ENCODE data around the gene CNNM2. TPM values are rescaled to one million over a fixed set of nuclear protein-coding genes. Genes with fewer than 3 reads are reported as not detected.

CNNM2 gene
- total and polyA plus RNA-seq, 2 experiments from 2014 or later = 3.3 to 18.0 TPM

DNA sequence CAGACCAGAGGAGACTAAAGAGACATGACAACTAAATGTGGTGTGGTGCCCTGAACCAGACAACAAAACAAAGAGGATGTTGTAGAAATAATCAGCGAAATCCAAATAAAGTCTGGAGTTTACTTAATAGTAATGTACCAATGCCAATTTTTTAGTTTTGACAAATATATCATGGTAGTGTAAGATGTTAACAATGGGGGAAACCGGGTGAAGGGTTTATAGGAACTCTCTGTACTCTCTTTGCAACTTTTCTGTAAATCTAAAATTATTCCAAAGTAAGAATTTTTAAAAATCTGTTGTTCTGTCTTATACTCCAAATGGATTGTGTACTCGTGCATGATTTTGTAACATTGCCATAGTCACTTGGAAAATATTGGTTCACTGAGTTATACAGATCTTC is 129.3 kb downstream of the CNNM2 start:
- DNase-seq (ENCODE audit: low read depth in 1 of 2, low spot score in 1 of 2) = no peak
- TF ChIP-seq, protein P1, sequence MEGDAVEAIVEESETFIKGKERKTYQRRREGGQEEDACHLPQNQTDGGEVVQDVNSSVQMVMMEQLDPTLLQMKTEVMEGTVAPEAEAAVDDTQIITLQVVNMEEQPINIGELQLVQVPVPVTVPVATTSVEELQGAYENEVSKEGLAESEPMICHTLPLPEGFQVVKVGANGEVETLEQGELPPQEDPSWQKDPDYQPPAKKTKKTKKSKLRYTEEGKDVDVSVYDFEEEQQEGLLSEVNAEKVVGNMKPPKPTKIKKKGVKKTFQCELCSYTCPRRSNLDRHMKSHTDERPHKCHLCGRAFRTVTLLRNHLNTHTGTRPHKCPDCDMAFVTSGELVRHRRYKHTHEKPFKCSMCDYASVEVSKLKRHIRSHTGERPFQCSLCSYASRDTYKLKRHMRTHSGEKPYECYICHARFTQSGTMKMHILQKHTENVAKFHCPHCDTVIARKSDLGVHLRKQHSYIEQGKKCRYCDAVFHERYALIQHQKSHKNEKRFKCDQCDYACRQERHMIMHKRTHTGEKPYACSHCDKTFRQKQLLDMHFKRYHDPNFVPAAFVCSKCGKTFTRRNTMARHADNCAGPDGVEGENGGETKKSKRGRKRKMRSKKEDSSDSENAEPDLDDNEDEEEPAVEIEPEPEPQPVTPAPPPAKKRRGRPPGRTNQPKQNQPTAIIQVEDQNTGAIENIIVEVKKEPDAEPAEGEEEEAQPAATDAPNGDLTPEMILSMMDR (IDR thresholded peaks at IDR 0.05; ENCODE audit: low read depth, low read length) = no peak

DNA sequence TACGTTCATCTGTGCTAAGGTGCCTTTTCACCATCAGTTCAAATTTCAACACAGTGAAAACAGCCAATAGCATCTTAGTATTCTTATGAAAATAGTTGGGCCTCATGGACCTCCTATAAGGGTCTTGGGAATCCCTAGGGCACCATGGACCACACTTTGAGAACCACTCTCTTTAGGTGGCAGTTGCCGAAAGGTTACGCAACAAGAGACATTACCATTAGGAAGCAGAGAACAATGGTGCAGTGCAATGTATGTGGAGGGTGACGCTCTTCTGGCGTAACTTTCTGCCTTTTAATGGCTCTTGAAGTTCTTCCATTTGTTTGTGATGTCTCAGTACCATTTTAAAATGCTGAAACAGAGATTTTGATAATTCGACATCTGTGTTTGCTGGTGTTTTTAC is 131.1 kb downstream of the CNNM2 start:
- no peaks in the 10 kb centered on the region for H3K36me3 ChIP-seq
- DNase-seq (ENCODE audit: low read depth in 1 of 2, low spot score in 1 of 2) = no peak
- no peak overlapping the region for H3K4me3 ChIP-seq
- H3K9me3 ChIP-seq (ENCODE audit: low read depth) = no peaks in the 10 kb centered on the region
- TF ChIP-seq, protein P1 (IDR thresholded peaks at IDR 0.05; ENCODE audit: low read depth, low read length) = no peak
- no peak overlapping the region for H3K27ac ChIP-seq
- H3K27me3 ChIP-seq = no peaks in the 10 kb centered on the region
- peaks cover 9% of the 10 kb centered on the region for H3K4me1 ChIP-seq (ENCODE audit: low read depth)

More for the DNA sequence above, 129.3 kb downstream of the CNNM2 start:
- peaks cover 15% of the 10 kb centered on the region for H3K4me1 ChIP-seq (ENCODE audit: low read depth)
- no peaks in the 10 kb centered on the region for H3K27me3 ChIP-seq
- H3K27ac ChIP-seq = no peak overlapping the region
- H3K4me3 ChIP-seq = no peak overlapping the region
- no peaks in the 10 kb centered on the region for H3K36me3 ChIP-seq
- H3K9me3 ChIP-seq (ENCODE audit: low read depth) = no peaks in the 10 kb centered on the region

DNA sequence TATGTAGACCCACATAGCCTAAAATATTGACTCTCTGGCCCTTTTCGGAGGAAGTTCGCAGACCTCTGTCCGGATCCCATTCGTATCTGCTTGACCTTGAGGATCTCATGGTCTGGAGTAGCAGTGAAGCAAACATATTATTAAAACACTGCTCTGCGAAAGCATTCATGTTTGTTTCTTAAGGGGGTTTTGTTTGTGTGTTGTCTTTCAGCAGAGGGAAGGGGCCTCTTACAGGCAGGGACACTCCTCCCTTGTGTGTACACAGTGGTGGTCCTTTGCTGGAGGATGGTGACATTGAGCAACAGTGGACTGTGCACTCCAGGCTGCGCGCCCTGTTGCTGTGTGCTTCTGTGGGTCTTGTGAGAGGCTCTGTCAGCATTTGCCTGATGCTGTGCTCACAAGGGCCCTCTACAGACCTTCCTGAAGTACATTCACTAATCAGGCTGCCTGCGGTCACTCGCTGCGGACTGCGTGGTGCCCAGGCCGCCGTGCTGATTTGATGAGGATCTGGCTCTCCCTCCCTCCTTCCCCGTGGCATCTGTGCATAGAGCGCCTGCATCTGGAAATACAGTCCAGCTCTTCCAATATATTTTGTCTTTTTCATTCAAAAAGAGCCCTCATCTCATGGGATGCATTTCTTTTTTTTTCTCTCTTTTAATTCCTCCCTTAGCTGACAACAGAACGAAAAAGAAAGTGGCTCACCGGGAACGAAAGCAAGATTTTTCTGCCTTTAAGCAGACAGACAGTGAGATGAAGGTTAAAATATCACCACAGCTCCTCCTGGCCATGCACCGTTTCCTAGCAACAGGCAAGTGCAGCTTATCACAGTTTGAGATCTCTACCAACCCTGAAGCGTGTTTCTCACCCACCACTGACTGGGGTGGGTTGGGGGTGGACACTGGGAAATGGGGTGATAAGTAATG is 135.8 kb downstream of the CNNM2 start:
- Histone ChIP-seq H3K27me3 (no peaks in the 10 kb centered on the region), H3K36me3 (no peaks in the 10 kb centered on the region), H3K4me1 (ENCODE audit: low read depth) (no peaks in the 10 kb centered on the region), H3K4me3 (no peak overlapping the region), H3K27ac (no peak overlapping the region), H3K9me3 (ENCODE audit: low read depth) (no peaks in the 10 kb centered on the region)
- peak; percentile 54 to 86 for DNase-seq (ENCODE audit: low read depth in 1 of 2, low spot score in 1 of 2)
- TF ChIP-seq, protein P1 (IDR thresholded peaks at IDR 0.05; ENCODE audit: low read depth, low read length) = peak; percentile 63

DNA sequence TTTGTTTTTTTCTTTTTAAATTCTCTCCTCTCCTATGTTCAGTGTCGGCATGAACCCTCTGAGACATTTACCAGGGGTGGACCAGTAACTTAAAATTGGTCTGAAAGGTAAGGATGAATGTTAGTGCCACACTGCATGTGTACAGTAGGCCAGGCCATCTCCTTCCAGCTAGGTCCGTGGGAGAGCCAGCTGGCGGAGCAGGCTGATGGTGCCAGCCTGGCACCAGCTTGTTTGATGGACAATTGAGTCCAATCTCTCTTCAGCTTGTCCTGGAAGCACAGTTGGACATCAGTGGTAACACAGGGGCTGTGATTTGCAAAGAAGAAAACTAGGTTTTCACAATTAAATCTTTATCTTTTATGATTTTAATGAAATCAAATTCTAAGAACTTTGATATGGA is 136.5 kb downstream of the CNNM2 start:
- TF ChIP-seq, protein P1 (IDR thresholded peaks at IDR 0.05; ENCODE audit: low read depth, low read length) = no peak
- Histone ChIP-seq H3K9me3 (ENCODE audit: low read depth) (no peaks in the 10 kb centered on the region), H3K36me3 (no peaks in the 10 kb centered on the region), H3K27ac (no peak overlapping the region), H3K4me3 (no peak overlapping the region), H3K27me3 (no peaks in the 10 kb centered on the region), H3K4me1 (ENCODE audit: low read depth) (no peaks in the 10 kb centered on the region)
- no peak for DNase-seq (ENCODE audit: low read depth in 1 of 2, low spot score in 1 of 2)

DNA sequence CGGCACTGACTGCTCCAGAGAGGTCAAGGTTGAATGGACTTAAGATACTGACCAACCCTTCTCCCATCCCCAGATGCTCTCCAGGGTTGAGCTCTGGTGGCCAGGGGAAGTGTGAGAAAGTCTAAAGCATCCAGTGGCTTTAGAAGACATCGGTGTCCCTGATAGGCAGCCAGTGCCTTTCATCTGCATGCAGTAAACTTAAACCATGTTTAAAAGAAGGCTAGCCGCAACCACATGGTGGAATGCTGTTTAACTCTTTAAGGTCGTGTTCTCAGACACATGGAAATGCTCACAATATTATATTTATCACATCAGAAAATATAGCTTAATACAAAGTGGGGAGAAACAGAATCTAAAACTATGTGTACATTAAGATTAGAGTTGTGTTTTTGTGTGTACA is 137.0 kb downstream of the CNNM2 start:
- no peaks in the 10 kb centered on the region for H3K4me1 ChIP-seq (ENCODE audit: low read depth)
- H3K9me3 ChIP-seq (ENCODE audit: low read depth) = no peaks in the 10 kb centered on the region
- H3K36me3 ChIP-seq = no peaks in the 10 kb centered on the region
- TF ChIP-seq, protein P1 (IDR thresholded peaks at IDR 0.05; ENCODE audit: low read depth, low read length) = no peak
- DNase-seq (ENCODE audit: low read depth in 1 of 2, low spot score in 1 of 2) = no peak
- no peak overlapping the region for H3K27ac ChIP-seq
- H3K4me3 ChIP-seq = no peak overlapping the region
- H3K27me3 ChIP-seq = no peaks in the 10 kb centered on the region

Measured in cardiac muscle cell (in vitro differentiated cells and primary cell).